HUES48 (cell line): ENCODE measurements around the gene SIGLEC6.

ENCODE experiments used
- H3K27ac ChIP-seq: one replicate; pipeline ENCODE4 v1.7.0; 2013; ENCODE audit warnings: low read depth, low read length, inconsistent platforms
- H3K27me3 ChIP-seq: 2 replicates; pipeline ENCODE4 v1.6.1; 2013; ENCODE audit warnings: mild to moderate bottlenecking, low read length; ENCODE audit not compliant: control insufficient read depth, insufficient read depth
- H3K36me3 ChIP-seq: 2 replicates; pipeline ENCODE4 v1.6.1; 2013; ENCODE audit warnings: low read length; ENCODE audit not compliant: control insufficient read depth, insufficient read depth
- H3K4me1 ChIP-seq: 2 replicates; pipeline ENCODE4 v1.6.1; 2013; ENCODE audit warnings: mild to moderate bottlenecking, low read length; ENCODE audit not compliant: control insufficient read depth, insufficient read depth
- H3K4me3 ChIP-seq: 2 replicates; pipeline ENCODE4 v1.5.1; 2013; ENCODE audit warnings: mild to moderate bottlenecking, low read depth, low read length
- H3K9ac ChIP-seq: 2 replicates; pipeline ENCODE4 v1.6.1; 2013; ENCODE audit warnings: mild to moderate bottlenecking, low read depth, low read length, moderate library complexity
- H3K9me3 ChIP-seq: 2 replicates; pipeline ENCODE4 v1.6.1; 2013; ENCODE audit warnings: low read length; ENCODE audit not compliant: control insufficient read depth, insufficient read depth

Gene SIGLEC6

GRCh38 chr19:51548213-51548651 lies 16.8 kb upstream of the SIGLEC6 start:
- Histone ChIP-seq H3K9me3 (peaks cover 11% of the 10 kb centered on the region; the same call in 1 of the 2 replicates), H3K27me3 (no peaks in the 10 kb centered on the region), H3K4me1 (no peaks in the 10 kb centered on the region), H3K9ac (no peak overlapping the region), H3K27ac (no peak overlapping the region), H3K36me3 (no peaks in the 10 kb centered on the region), H3K4me3 (no peak overlapping the region)

- Histone ChIP-seq H3K9ac (no peak overlapping the region), H3K9me3 (peaks cover 14% of the 10 kb centered on the region; the same call in 1 of the 2 replicates), H3K27ac (no peak overlapping the region), H3K4me3 (no peak overlapping the region), H3K36me3 (no peaks in the 10 kb centered on the region), H3K4me1 (no peaks in the 10 kb centered on the region), H3K27me3 (no peaks in the 10 kb centered on the region)
These were observed 16.1 kb upstream of the SIGLEC6 start for GRCh38 chr19:51547397-51548212.

- Histone ChIP-seq H3K4me1 (no peaks in the 10 kb centered on the region), H3K9ac (no peak overlapping the region), H3K36me3 (no peaks in the 10 kb centered on the region), H3K27me3 (no peaks in the 10 kb centered on the region), H3K27ac (no peak overlapping the region), H3K9me3 (peaks cover 18% of the 10 kb centered on the region; the same call in 1 of the 2 replicates), H3K4me3 (no peak overlapping the region)
These were observed 15.4 kb upstream of the SIGLEC6 start for GRCh38 chr19:51546650-51547396.

- Histone ChIP-seq H3K4me3 (no peak overlapping the region), H3K27me3 (no peaks in the 10 kb centered on the region), H3K4me1 (no peaks in the 10 kb centered on the region), H3K36me3 (no peaks in the 10 kb centered on the region), H3K9ac (no peak overlapping the region), H3K9me3 (peaks cover 18% of the 10 kb centered on the region; the same call in 1 of the 2 replicates), H3K27ac (no peak overlapping the region)
These were observed 14.7 kb upstream of the SIGLEC6 start for GRCh38 chr19:51546107-51546649.

- no peaks in the 10 kb centered on the region for H3K36me3 ChIP-seq
- H3K9me3 ChIP-seq: peaks cover 14% of the 10 kb centered on the region; the same call in 1 of the 2 replicates
- no peak overlapping the region for H3K4me3 ChIP-seq
- no peak overlapping the region for H3K27ac ChIP-seq
- H3K9ac ChIP-seq: no peak overlapping the region
- no peaks in the 10 kb centered on the region for H3K4me1 ChIP-seq
- H3K27me3 ChIP-seq: no peaks in the 10 kb centered on the region
These were observed 12.6 kb upstream of the SIGLEC6 start for GRCh38 chr19:51544038-51544437.

- no peaks in the 10 kb centered on the region for H3K4me1 ChIP-seq
- H3K27ac ChIP-seq: no peak overlapping the region
- H3K9me3 ChIP-seq: peaks cover 14% of the 10 kb centered on the region; the same call in 1 of the 2 replicates
- no peak overlapping the region for H3K9ac ChIP-seq
- H3K4me3 ChIP-seq: no peak overlapping the region
- H3K36me3 ChIP-seq: no peaks in the 10 kb centered on the region
- no peaks in the 10 kb centered on the region for H3K27me3 ChIP-seq
These were observed 11.2 kb upstream of the SIGLEC6 start for GRCh38 chr19:51542699-51543098.

GRCh38 chr19:51541458-51542357 lies 10.2 kb upstream of the SIGLEC6 start:
- H3K4me1 ChIP-seq: no peaks in the 10 kb centered on the region
- no peaks in the 10 kb centered on the region for H3K36me3 ChIP-seq
- H3K27me3 ChIP-seq: no peaks in the 10 kb centered on the region
- H3K9ac ChIP-seq: no peak overlapping the region
- no peak overlapping the region for H3K27ac ChIP-seq
- H3K9me3 ChIP-seq: peaks cover 15% of the 10 kb centered on the region; the same call in 1 of the 2 replicates
- no peak overlapping the region for H3K4me3 ChIP-seq

- H3K36me3 ChIP-seq: no peaks in the 10 kb centered on the region
- H3K27ac ChIP-seq: no peak overlapping the region
- no peak overlapping the region for H3K9ac ChIP-seq
- H3K4me3 ChIP-seq: no peak overlapping the region
- no peaks in the 10 kb centered on the region for H3K27me3 ChIP-seq
- peaks cover 16% of the 10 kb centered on the region; the same call in 1 of the 2 replicates for H3K9me3 ChIP-seq
- no peaks in the 10 kb centered on the region for H3K4me1 ChIP-seq
These were observed 8.4 kb upstream of the SIGLEC6 start for GRCh38 chr19:51539821-51540366.

- Histone ChIP-seq H3K9me3 (0 out of 2 replicates have a peak, but pooled peaks cover 2% of the 10 kb centered on the region), H3K4me1 (no peaks in the 10 kb centered on the region), H3K27me3 (no peaks in the 10 kb centered on the region), H3K4me3 (no peak overlapping the region), H3K36me3 (no peaks in the 10 kb centered on the region), H3K27ac (no peak overlapping the region), H3K9ac (no peak overlapping the region)
These were observed 4.1 kb upstream of the SIGLEC6 start for GRCh38 chr19:51535535-51535934.

GRCh38 chr19:51530616-51531015 lies 854 bp downstream of the SIGLEC6 start:
- H3K36me3 ChIP-seq: no peaks in the 10 kb centered on the region
- H3K4me1 ChIP-seq: no peaks in the 10 kb centered on the region
- H3K4me3 ChIP-seq: no peak overlapping the region
- no peak overlapping the region for H3K27ac ChIP-seq
- peaks cover 13% of the 10 kb centered on the region; the same call in 1 of the 2 replicates for H3K9me3 ChIP-seq
- no peaks in the 10 kb centered on the region for H3K27me3 ChIP-seq
- no peak overlapping the region for H3K9ac ChIP-seq
